Measurements from ENCODE around the gene PTPRM. TPM values are rescaled to one million over a fixed set of nuclear protein-coding genes. Genes with fewer than 3 reads are reported as not detected.
A peak's percentile ranks its signal among the peaks of the same experiment; 100 is the strongest.

The PTPRM gene
- total and polyA plus RNA-seq, 2 of the 8 experiments (the other 6 are each of a cell fraction or from before 2014, with no cell fraction given) = 4.1 to 7.0 TPM

DNA sequence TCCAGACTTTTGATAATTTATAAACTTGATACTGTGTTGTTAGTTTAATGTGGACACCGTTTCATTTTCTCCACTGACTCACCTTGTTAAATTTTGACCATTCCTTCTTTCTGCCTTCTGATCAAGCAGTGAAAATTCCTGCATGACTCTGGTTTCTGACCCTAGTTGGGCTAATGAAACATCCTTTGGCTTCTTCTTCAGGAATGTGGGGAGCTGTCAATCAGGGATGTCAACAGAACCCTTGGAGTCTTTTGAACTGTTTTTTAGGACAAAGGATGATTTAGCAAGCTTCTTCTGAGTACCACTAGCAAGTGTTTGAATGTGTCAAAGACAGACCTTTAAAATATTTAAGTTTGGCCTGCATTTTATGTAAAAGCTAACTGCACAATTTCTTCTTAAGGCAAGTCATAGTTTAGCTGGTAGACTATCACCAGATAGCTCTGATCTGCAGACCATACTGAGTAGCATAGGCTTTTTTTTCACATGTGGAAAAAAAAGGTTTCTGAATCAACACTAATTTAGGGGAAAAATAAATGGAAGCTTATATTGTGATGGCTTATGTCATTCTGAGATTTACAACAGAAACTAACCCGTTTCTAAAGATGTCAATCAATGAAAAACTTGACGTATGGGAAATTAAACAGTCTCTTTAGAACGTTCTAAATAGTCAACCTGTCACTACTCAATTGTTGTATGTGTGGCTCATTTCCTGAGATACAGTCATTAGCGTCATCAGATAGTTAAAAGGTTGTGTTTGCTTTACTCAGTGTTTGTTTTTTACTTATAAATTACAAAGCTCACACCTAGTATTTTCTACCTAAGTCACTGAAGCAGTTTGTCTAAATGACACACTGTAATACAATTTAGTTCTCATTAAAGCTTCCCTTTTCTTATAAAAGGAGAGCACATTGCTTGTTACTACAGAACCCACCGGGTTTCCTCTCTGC lies 311.4 kb downstream of the PTPRM start:
- Histone ChIP-seq H4K8ac (ENCODE audit: extremely low read depth, insufficient read depth, low read length) (no peak overlapping the region), H2BK15ac (ENCODE audit: low read length) (no peak overlapping the region), H3K4me1 (replicated peaks in 1 of 4; ENCODE audit: control insufficient read depth in 3 of 4, insufficient read depth in 4 of 4, low read length in 3 of 4) (no peaks in the 10 kb centered on the region), H3K4ac (replicated peaks; ENCODE audit: insufficient read length, low read depth, low read length) (no peak overlapping the region), H2AK5ac (ENCODE audit: low read depth, low read length) (no peak overlapping the region), H3K36me3 (ENCODE audit: control insufficient read depth in 2 of 4, insufficient read depth in 4 of 4, low read length in 3 of 4) (no peaks in the 10 kb centered on the region), H3K56ac (replicated peaks; ENCODE audit: insufficient read length, low read depth, low read length) (no peak overlapping the region), H2BK5ac (ENCODE audit: low read depth, low read length) (no peak overlapping the region), H3K79me1 (ENCODE audit: low read depth, low read length) (no peaks in the 10 kb centered on the region), H2BK120ac (replicated peaks; ENCODE audit: low read depth, low read length) (no peak overlapping the region), H2AFZ (ENCODE audit: low read length) (no peak overlapping the region), H4K91ac (replicated peaks; ENCODE audit: insufficient read length, low read length) (no peak overlapping the region), H2BK12ac (ENCODE audit: low read depth, low read length) (no peak overlapping the region), H3K4me3 (ENCODE audit: extremely low read depth in 1 of 4, insufficient read depth in 2 of 4, low read depth in 3 of 4, low read length in 4 of 4) (no peak overlapping the region), H2BK20ac (ENCODE audit: low read length) (no peak overlapping the region), H3K9ac (replicated peaks in 1 of 4; ENCODE audit: extremely low read depth in 1 of 4, low read depth in 3 of 4, low read length in 3 of 4) (no peak overlapping the region), H3K9me3 (ENCODE audit: insufficient read depth in 2 of 2, low read depth in 1 of 2, low read length in 1 of 2) (no peaks in the 10 kb centered on the region), H3K23me2 (ENCODE audit: low read depth, low read length) (no peaks in the 10 kb centered on the region), H3K27ac (ENCODE audit: low read depth, low read length) (no peak overlapping the region), H4K5ac (ENCODE audit: insufficient read length, low read depth, low read length) (no peak overlapping the region), H3K23ac (ENCODE audit: insufficient read length) (no peak overlapping the region), H4K20me1 (replicated peaks in 1 of 2; ENCODE audit: control insufficient read depth in 1 of 2, insufficient read depth in 2 of 2, low read length in 2 of 2) (no peaks in the 10 kb centered on the region), H3K14ac (ENCODE audit: insufficient read length) (no peak overlapping the region), H3K79me2 (ENCODE audit: control insufficient read depth in 1 of 2, insufficient read depth in 2 of 2, low read length in 2 of 2) (no peaks in the 10 kb centered on the region), H3K27me3 (replicated peaks in 1 of 4; ENCODE audit: control insufficient read depth in 3 of 4, extremely low read depth in 1 of 4, insufficient read depth in 3 of 4, low read length in 3 of 4) (no peaks in the 10 kb centered on the region), H3K4me2 (ENCODE audit: insufficient read depth in 1 of 2, low read depth in 2 of 2, low read length in 2 of 2) (no peak overlapping the region), H3K18ac (ENCODE audit: extremely low read depth, low read length) (no peak overlapping the region)
- ChIA-PET CTCF (ENCODE audit: partially characterized antibody) (interaction anchor here (0.9 to 1.3 kb wide), 2 partner anchors 10 to 314 kb away, joined by 3 to 4 read pairs; no protein-coding TSS in a partner anchor), POLR2A (ENCODE audit: partially characterized antibody) (no interaction called here)
- no peak for DNase-seq (ENCODE audit: low read depth in 1 of 2, low spot score in 2 of 2)
- WGBS, 2 experiments (ENCODE audit: extremely low coverage in 1 of 2, insufficient coverage in 1 of 2, insufficient read length in 1 of 2, insufficient replicate concordance in 2 of 2, low coverage in 1 of 2, low lambda C conversion rate in 2 of 2, missing lambda C conversion rate in 1 of 2) = 89% methylated on average over 6 of the region's 6 CpGs; no CpG with 5 or more reads in 1 of the 2 experiments
- FAIRE-seq = peak; percentile 24
